GM12878 (cell line): ENCODE results near the gene MKRN2. TPM values are rescaled to one million over a fixed set of nuclear protein-coding genes. Genes with fewer than 3 reads are reported as not detected.

Source experiments
- ATAC-seq: fragments of 200-7000 bp; cut with Tn5 transposase; 3 replicates; pipeline ENCODE4 v1.9.1; 2020; ENCODE audit warnings: mild to moderate bottlenecking, moderate library complexity
- BruUV-seq: library from RNA; stranded (reverse); fragments of 400-500 nt; replicated peaks from 2 replicates; lab custom pipeline; 2021; lab: Mats Ljungman, UMichigan
- CTCF ChIA-PET: fragments of 300-600 bp; sonication (Branson Sonifier 250); formaldehyde crosslinking; extraction: SDS; loops from one replicate; lab custom pipeline; 2021; ENCODE audit warnings: inconsistent platforms; lab: Yijun Ruan, JAX
- POLR2A ChIA-PET: fragments of 350-600 bp; formaldehyde crosslinking; extraction: SDS; loops from one replicate; lab custom pipeline; 2021; ENCODE audit warnings: inconsistent platforms; lab: Charles Lee
- RAD21 ChIA-PET: fragments of 300-600 bp; sonication (Branson Sonifier 250); formaldehyde crosslinking; loops from one replicate; lab custom pipeline; 2023; ENCODE audit warnings: antibody characterized with exemption; ENCODE audit not compliant: unreplicated experiment; lab: Charles Lee
- SMC1A ChIA-PET: fragments of 300-600 bp; sonication (Branson Sonifier 250); formaldehyde crosslinking; loops from one replicate; lab custom pipeline; 2023; ENCODE audit not compliant: unreplicated experiment, uncharacterized antibody; lab: Charles Lee
- DNase-seq: peaks from one replicate; pipeline ENCODE4 v3.0.0-alpha.2; 2011; ENCODE audit warnings: low read depth, low spot score
- FAIRE-seq: peaks from 3 replicates; lab custom pipeline; 2011; peaks lifted over from hg19 to GRCh38; lab: Jason Lieb, UNC
- H2AFZ ChIP-seq: 2 replicates; pipeline ENCODE4 v1.6.0; 2011; ENCODE audit warnings: low read depth, low read length, control low read depth; ENCODE audit not compliant: control insufficient read depth
- H3K27ac ChIP-seq: 2 replicates; pipeline ENCODE4 v1.5.1; 2011; ENCODE audit warnings: control low read depth; ENCODE audit not compliant: control insufficient read depth, insufficient read depth
- H3K27me3 ChIP-seq, 2 experiments: replicated peaks in 1 of 2; 2 replicates each; pipeline versions ENCODE4 v1.6.0 to v1.6.1; 2011; ENCODE audit warnings: low read length in 1 of 2; ENCODE audit not compliant: control insufficient read depth in 2 of 2, insufficient read depth in 2 of 2
- H3K36me3 ChIP-seq, 2 experiments: 2 replicates each; pipeline ENCODE4 v1.5.1; 2011; ENCODE audit warnings: low read length in 1 of 2; ENCODE audit not compliant: control insufficient read depth in 2 of 2, insufficient read depth in 2 of 2
- H3K4me1 ChIP-seq: 2 replicates; pipeline ENCODE4 v1.6.1; 2011; ENCODE audit warnings: mild to moderate bottlenecking, low read length, moderate library complexity, mixed read lengths; ENCODE audit not compliant: control insufficient read depth, insufficient read depth
- H3K4me2 ChIP-seq: 2 replicates; pipeline ENCODE4 v1.6.0; 2011; ENCODE audit warnings: control low read depth; ENCODE audit not compliant: control insufficient read depth, insufficient read depth
- H3K4me3 ChIP-seq: fragments of 200-600 bp; sonication (generic); 2 replicates; pipeline ENCODE4 v1.5.1; 2016
- H3K79me2 ChIP-seq: 2 replicates; pipeline ENCODE4 v1.6.0; 2011; ENCODE audit warnings: low read length; ENCODE audit not compliant: control insufficient read depth, insufficient read depth
- H3K9ac ChIP-seq: 2 replicates; pipeline ENCODE4 v1.8.0; 2011; ENCODE audit warnings: low read length, control low read depth, mixed read lengths; ENCODE audit not compliant: control insufficient read depth, insufficient read depth
- H3K9me3 ChIP-seq: replicated peaks from 3 replicates; pipeline ENCODE4 v1.5.1; 2011; ENCODE audit warnings: mild to moderate bottlenecking, low read length; ENCODE audit not compliant: control insufficient read depth, insufficient read depth
- H4K20me1 ChIP-seq: 2 replicates; pipeline ENCODE4 v1.6.0; 2011; ENCODE audit not compliant: control insufficient read depth, insufficient read depth
- BACH1 ChIP-seq: fragments of 450-650 bp; IDR thresholded peaks from 2 replicates; pipeline ENCODE4 v1.6.1; 2017; ENCODE audit warnings: mild to moderate bottlenecking, borderline replicate concordance
- CBX3 ChIP-seq: fragments of 200-600 bp; sonication (generic); IDR thresholded peaks from 2 replicates; pipeline ENCODE4 v1.6.1; 2016; ENCODE audit warnings: low read depth, borderline replicate concordance
- DPF2 ChIP-seq: fragments of 450-650 bp; IDR thresholded peaks from 2 replicates; pipeline ENCODE4 v1.6.1; 2017; ENCODE audit warnings: mild to moderate bottlenecking
- FOS ChIP-seq: IDR thresholded peaks from 3 replicates; pipeline ENCODE4 v1.6.1; 2011; ENCODE audit warnings: borderline replicate concordance; ENCODE audit not compliant: insufficient read length; ENCODE audit errors: extremely low read depth
- HDGF ChIP-seq: fragments of 450-650 bp; IDR thresholded peaks from 2 replicates; pipeline ENCODE4 v1.6.1; 2016; ENCODE audit warnings: antibody characterized with exemption
- LARP7 ChIP-seq: fragments of 450-650 bp; IDR thresholded peaks from 2 replicates; pipeline ENCODE4 v1.6.1; 2017; ENCODE audit warnings: mild to moderate bottlenecking
- MYC ChIP-seq: IDR thresholded peaks from 2 replicates; pipeline ENCODE4 v1.6.1; 2011; ENCODE audit warnings: mild to moderate bottlenecking, low read length, moderate library complexity, inconsistent platforms; ENCODE audit not compliant: insufficient read depth, insufficient replicate concordance, insufficient read length, severe bottlenecking
- PAX8 ChIP-seq: fragments of 450-650 bp; IDR thresholded peaks from 2 replicates; pipeline ENCODE4 v1.6.1; 2017; ENCODE audit warnings: mild to moderate bottlenecking, moderate library complexity
- POLR2AphosphoS2 ChIP-seq: IDR thresholded peaks from 2 replicates; pipeline ENCODE4 v1.6.1; 2011; ENCODE audit warnings: low read depth, mild to moderate bottlenecking, low read length, improper control_type of control experiment, moderate library complexity
- SIN3A ChIP-seq: IDR thresholded peaks from 2 replicates; pipeline ENCODE4 v1.6.1; 2012; ENCODE audit warnings: low read depth, low read length, improper control_type of control experiment
- SMARCA5 ChIP-seq: fragments of 450-650 bp; IDR thresholded peaks from 2 replicates; pipeline ENCODE4 v1.6.1; 2017; ENCODE audit warnings: mild to moderate bottlenecking
- ZNF24 ChIP-seq: fragments of 450-650 bp; IDR thresholded peaks from 2 replicates; pipeline ENCODE4 v1.6.1; 2017; ENCODE audit warnings: antibody characterized with exemption, mild to moderate bottlenecking
- whole genome bisulfite sequencing: methylation state at CpG from one replicate; pipeline ENCODE4 v1.1.6; 2016; ENCODE audit warnings: low lambda C conversion rate; ENCODE audit not compliant: insufficient replicate concordance, insufficient coverage; ENCODE audit errors: missing lambda C conversion rate; 5-methylcytosine and 5-hydroxymethylcytosine counted together
- in situ Hi-C: fragments of 300-500 bp; cut with MboI; formaldehyde crosslinking; loops from 9 replicates; pipeline ENCODE4 v1.14.3; 2018; ENCODE audit warnings: mixed read lengths
- intact Hi-C: fragments of 100-400 bp; cut with micrococcal nuclease; formaldehyde crosslinking; loops from one replicate; pipeline ENCODE4 v1.14.2; 2022; ENCODE audit not compliant: unreplicated experiment
- polyA plus RNA-seq, 11 experiments: library from polyadenylated mRNA; depleted of rRNA in 4 of 11; unstranded in 6 of 11; stranded (reverse) in 5 of 11; fragments of >200 nt; fragmentation: Nextera tagmentation in 4 of 11; fragmentation: Illumina TruSeq in 1 of 11; extraction: Ambion mirVana in 4 of 11; extraction: Trizol in 1 of 11; gene quantifications; 1 replicate in 1 of 11; 2 replicates in 10 of 11; pipeline versions ENCODE4 v1.2.1 to v1.2.3, GENCODE V29; 2011 to 2016; ENCODE audit warnings: inconsistent platforms in 2 of 11, missing spikeins in 2 of 11, low read depth in 1 of 11
- total RNA-seq, 4 experiments: library from RNA; depleted of rRNA in 3 of 4; stranded (reverse); fragments of >200 nt in 3 of 4; fragmentation: Illumina TruSeq in 1 of 4; extraction: Trizol in 1 of 4; gene quantifications; 2 replicates each; pipeline versions ENCODE4 v1.2.1 to v1.2.3, GENCODE V29; 2013 to 2021
- TF ChIP-seq, protein P1 (sequence below): IDR thresholded peaks from 2 replicates; pipeline ENCODE4 v1.6.1; 2011; ENCODE audit warnings: low read depth, mild to moderate bottlenecking, low read length, moderate library complexity, borderline replicate concordance; ENCODE audit errors: extremely low read depth
- TF ChIP-seq, protein P2 (sequence below): fragments of 450-650 bp; IDR thresholded peaks from 2 replicates; pipeline ENCODE4 v1.6.1; 2016; ENCODE audit warnings: mild to moderate bottlenecking
- TF ChIP-seq, protein P3 (sequence below): IDR thresholded peaks from 2 replicates; pipeline ENCODE4 v1.6.1; 2012; ENCODE audit warnings: low read depth, low read length, improper control_type of control experiment
- TF ChIP-seq, protein P4 (sequence below): IDR thresholded peaks from 2 replicates; pipeline ENCODE4 v1.6.1; 2012; ENCODE audit warnings: low read depth, low read length, improper control_type of control experiment
- TF ChIP-seq, protein P5 (sequence below): fragments of 450-650 bp; IDR thresholded peaks from 2 replicates; pipeline ENCODE4 v1.6.1; 2017; ENCODE audit warnings: antibody characterized with exemption, mild to moderate bottlenecking, moderate library complexity

Gene MKRN2
- total and polyA plus RNA-seq, 10 of the 15 experiments (the other 5 are each of a cell fraction or from before 2014, with no cell fraction given), result 15.4 to 40.7 (median 34.4) TPM

DNA sequence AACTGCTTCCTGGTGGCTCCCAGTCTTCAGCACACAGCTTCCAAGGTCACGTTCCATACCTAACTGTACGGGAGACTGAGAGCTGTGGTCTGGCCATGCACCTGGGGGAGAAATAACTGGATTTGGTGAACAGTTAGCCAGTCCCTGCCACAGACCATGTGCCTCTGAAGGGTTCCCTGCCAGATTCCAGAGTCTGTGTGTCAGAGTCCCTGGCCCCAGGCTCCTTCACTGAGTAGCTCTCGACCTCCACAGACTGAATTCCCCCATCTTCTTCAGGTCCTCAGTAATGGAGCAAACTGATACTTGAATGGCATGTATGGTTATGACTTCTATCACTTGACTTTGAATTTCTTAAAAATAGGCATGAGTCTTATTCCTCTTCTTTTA, 29.1 kb upstream of the MKRN2 start (continued):
- TF ChIP-seq, protein P1, sequence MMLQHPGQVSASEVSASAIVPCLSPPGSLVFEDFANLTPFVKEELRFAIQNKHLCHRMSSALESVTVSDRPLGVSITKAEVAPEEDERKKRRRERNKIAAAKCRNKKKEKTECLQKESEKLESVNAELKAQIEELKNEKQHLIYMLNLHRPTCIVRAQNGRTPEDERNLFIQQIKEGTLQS, result no peak
- no peak for TF ChIP-seq LARP7

DNA sequence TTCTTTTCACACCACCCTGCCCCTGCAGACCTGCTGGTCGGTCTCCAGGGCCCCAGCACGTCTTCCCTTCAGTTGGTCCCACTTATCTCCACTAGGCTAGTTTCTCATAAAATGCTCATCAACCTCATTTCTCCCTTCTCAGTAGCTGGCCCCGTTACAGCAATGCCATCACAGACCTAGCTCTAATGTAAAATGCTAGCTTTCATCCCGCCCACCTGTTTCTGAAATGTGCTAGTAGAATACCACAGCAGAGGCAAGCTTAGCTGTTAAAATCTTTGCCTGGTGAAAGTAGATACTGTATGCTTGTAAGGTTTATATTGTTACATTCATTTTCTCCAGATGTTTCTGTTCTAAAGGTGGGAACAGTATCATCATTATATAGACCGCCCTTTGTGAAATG, 24.7 kb upstream of the MKRN2 start:
- intact Hi-C loops (no loop called here), in situ Hi-C loops (no loop called here)
- no peaks in the 10 kb centered on the region for H3K4me1 ChIP-seq
- ChIA-PET POLR2A (no interaction called here), RAD21 (no interaction called here), SMC1A (interaction anchor here (0.8 kb wide), 1 partner anchor 9 kb away, joined by 3 read pairs; no protein-coding TSS in a partner anchor), CTCF (interaction anchor here (0.6 kb wide), 1 partner anchor 183 kb away, joined by 7 read pairs; no protein-coding TSS in a partner anchor)
- 92% methylated on average over 5 of the region's 5 CpGs for WGBS
- no peaks in the 10 kb centered on the region for H3K79me2 ChIP-seq
- H3K9ac ChIP-seq, result no peak overlapping the region
- no peak for DNase-seq
- peaks cover 0 to 9% of the 10 kb centered on the region in 2 experiments; a peak in 1 of 4 replicates for H3K36me3 ChIP-seq
- H2AFZ ChIP-seq, result no peak overlapping the region
- no peak overlapping the region for H3K4me2 ChIP-seq
- H3K9me3 ChIP-seq, result no peaks in the 10 kb centered on the region
- H4K20me1 ChIP-seq, result no peaks in the 10 kb centered on the region
- no peak for ATAC-seq
- no TSS peak for BruUV-seq
- no peak overlapping the region for H3K4me3 ChIP-seq
- FAIRE-seq, result no peak
- H3K27me3 ChIP-seq, result no peaks in the 10 kb centered on the region
- no peak overlapping the region for H3K27ac ChIP-seq
- TF ChIP-seq PAX8, result no peak
- TF ChIP-seq CBX3, result no peak
- TF ChIP-seq POLR2AphosphoS2, result no peak
- TF ChIP-seq, protein P2, sequence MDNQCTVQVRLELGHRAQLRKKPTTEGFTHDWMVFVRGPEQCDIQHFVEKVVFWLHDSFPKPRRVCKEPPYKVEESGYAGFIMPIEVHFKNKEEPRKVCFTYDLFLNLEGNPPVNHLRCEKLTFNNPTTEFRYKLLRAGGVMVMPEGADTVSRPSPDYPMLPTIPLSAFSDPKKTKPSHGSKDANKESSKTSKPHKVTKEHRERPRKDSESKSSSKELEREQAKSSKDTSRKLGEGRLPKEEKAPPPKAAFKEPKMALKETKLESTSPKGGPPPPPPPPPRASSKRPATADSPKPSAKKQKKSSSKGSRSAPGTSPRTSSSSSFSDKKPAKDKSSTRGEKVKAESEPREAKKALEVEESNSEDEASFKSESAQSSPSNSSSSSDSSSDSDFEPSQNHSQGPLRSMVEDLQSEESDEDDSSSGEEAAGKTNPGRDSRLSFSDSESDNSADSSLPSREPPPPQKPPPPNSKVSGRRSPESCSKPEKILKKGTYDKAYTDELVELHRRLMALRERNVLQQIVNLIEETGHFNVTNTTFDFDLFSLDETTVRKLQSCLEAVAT, result no peak
- no peak for TF ChIP-seq BACH1
- TF ChIP-seq SMARCA5, result no peak
- TF ChIP-seq, protein P3, sequence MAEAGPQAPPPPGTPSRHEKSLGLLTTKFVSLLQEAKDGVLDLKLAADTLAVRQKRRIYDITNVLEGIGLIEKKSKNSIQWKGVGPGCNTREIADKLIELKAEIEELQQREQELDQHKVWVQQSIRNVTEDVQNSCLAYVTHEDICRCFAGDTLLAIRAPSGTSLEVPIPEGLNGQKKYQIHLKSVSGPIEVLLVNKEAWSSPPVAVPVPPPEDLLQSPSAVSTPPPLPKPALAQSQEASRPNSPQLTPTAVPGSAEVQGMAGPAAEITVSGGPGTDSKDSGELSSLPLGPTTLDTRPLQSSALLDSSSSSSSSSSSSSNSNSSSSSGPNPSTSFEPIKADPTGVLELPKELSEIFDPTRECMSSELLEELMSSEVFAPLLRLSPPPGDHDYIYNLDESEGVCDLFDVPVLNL, result no peak
- TF ChIP-seq DPF2, result no peak
- no peak for TF ChIP-seq FOS
- TF ChIP-seq, protein P4, sequence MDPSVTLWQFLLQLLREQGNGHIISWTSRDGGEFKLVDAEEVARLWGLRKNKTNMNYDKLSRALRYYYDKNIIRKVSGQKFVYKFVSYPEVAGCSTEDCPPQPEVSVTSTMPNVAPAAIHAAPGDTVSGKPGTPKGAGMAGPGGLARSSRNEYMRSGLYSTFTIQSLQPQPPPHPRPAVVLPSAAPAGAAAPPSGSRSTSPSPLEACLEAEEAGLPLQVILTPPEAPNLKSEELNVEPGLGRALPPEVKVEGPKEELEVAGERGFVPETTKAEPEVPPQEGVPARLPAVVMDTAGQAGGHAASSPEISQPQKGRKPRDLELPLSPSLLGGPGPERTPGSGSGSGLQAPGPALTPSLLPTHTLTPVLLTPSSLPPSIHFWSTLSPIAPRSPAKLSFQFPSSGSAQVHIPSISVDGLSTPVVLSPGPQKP, result no peak
- TF ChIP-seq MYC, result no peak
- TF ChIP-seq ZNF24, result no peak
- TF ChIP-seq, protein P5, sequence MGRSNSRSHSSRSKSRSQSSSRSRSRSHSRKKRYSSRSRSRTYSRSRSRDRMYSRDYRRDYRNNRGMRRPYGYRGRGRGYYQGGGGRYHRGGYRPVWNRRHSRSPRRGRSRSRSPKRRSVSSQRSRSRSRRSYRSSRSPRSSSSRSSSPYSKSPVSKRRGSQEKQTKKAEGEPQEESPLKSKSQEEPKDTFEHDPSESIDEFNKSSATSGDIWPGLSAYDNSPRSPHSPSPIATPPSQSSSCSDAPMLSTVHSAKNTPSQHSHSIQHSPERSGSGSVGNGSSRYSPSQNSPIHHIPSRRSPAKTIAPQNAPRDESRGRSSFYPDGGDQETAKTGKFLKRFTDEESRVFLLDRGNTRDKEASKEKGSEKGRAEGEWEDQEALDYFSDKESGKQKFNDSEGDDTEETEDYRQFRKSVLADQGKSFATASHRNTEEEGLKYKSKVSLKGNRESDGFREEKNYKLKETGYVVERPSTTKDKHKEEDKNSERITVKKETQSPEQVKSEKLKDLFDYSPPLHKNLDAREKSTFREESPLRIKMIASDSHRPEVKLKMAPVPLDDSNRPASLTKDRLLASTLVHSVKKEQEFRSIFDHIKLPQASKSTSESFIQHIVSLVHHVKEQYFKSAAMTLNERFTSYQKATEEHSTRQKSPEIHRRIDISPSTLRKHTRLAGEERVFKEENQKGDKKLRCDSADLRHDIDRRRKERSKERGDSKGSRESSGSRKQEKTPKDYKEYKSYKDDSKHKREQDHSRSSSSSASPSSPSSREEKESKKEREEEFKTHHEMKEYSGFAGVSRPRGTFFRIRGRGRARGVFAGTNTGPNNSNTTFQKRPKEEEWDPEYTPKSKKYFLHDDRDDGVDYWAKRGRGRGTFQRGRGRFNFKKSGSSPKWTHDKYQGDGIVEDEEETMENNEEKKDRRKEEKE, result no peak
- TF ChIP-seq HDGF, result no peak
- no peak for TF ChIP-seq SIN3A
